ENCODE measurements around the gene GPC3. TPM values are rescaled to one million over a fixed set of nuclear protein-coding genes. Genes with fewer than 3 reads are reported as not detected.

The GPC3 gene
- total RNA-seq, 4 donors from 2014 or later, result 8.4 to 28.2 (median 20.4) TPM

GRCh38 chrX:133570549-133570948, 414.8 kb downstream of the GPC3 start:
- Histone ChIP-seq H3K4me3 (replicated peaks in 1 of 3) (no peak overlapping the region), H3K4me1 (no peaks in the 10 kb centered on the region), H3K36me3 (no peaks in the 10 kb centered on the region), H3K27me3 (no peaks in the 10 kb centered on the region), H3K9me3 (no peaks in the 10 kb centered on the region), H3K27ac (no peak overlapping the region)
- no peak for DNase-seq
- intact Hi-C loops (cut with DNase I), result no loop called here
- TF ChIP-seq POLR2A (IDR thresholded peaks at IDR 0.05), result no peak
- TF ChIP-seq CTCF (IDR thresholded peaks at IDR 0.05), result no peak
- WGBS, 2 donors, result 82 to 86% methylated on average over 1 of the region's 1 CpG

- Histone ChIP-seq H3K36me3 (no peaks in the 10 kb centered on the region), H3K4me1 (no peaks in the 10 kb centered on the region), H3K9me3 (no peaks in the 10 kb centered on the region), H3K4me3 (replicated peaks in 1 of 3) (no peak overlapping the region), H3K27ac (no peak overlapping the region), H3K27me3 (no peaks in the 10 kb centered on the region)
- no peak for DNase-seq
- TF ChIP-seq CTCF (IDR thresholded peaks at IDR 0.05), result no peak
- no peak for TF ChIP-seq POLR2A (IDR thresholded peaks at IDR 0.05)
- intact Hi-C loops (cut with DNase I), result no loop called here
These were observed 416.2 kb downstream of the GPC3 start for GRCh38 chrX:133569217-133569616.

- TF ChIP-seq POLR2A (IDR thresholded peaks at IDR 0.05), result no peak
- no peak for TF ChIP-seq CTCF (IDR thresholded peaks at IDR 0.05)
- DNase-seq, result no peak
- Histone ChIP-seq H3K9me3 (no peaks in the 10 kb centered on the region), H3K36me3 (no peaks in the 10 kb centered on the region), H3K27ac (no peak overlapping the region), H3K27me3 (no peaks in the 10 kb centered on the region), H3K4me3 (replicated peaks in 1 of 3) (no peak overlapping the region), H3K4me1 (no peaks in the 10 kb centered on the region)
- intact Hi-C loops (cut with DNase I), result no loop called here
- WGBS, 2 donors, result 92 to 100% methylated on average over 1 of the region's 1 CpG
These were observed 417.3 kb downstream of the GPC3 start for GRCh38 chrX:133568109-133568508.

- TF ChIP-seq CTCF (IDR thresholded peaks at IDR 0.05) (no peak), POLR2A (IDR thresholded peaks at IDR 0.05) (no peak)
- H3K4me1 ChIP-seq, result no peaks in the 10 kb centered on the region
- no peaks in the 10 kb centered on the region for H3K36me3 ChIP-seq
- DNase-seq, result no peak
- H3K27me3 ChIP-seq, result no peaks in the 10 kb centered on the region
- H3K9me3 ChIP-seq, result no peaks in the 10 kb centered on the region
- no peak overlapping the region for H3K27ac ChIP-seq
- intact Hi-C loops (cut with DNase I), result no loop called here
- WGBS, 2 donors, result 100% methylated on average over 1 of the region's 1 CpG
- H3K4me3 ChIP-seq (replicated peaks in 1 of 3), result no peak overlapping the region
These were observed 418.5 kb downstream of the GPC3 start for GRCh38 chrX:133566876-133567275.

GRCh38 chrX:133563705-133564104, 421.7 kb downstream of the GPC3 start:
- no peaks in the 10 kb centered on the region for H3K9me3 ChIP-seq
- TF ChIP-seq CTCF (IDR thresholded peaks at IDR 0.05) (no peak), POLR2A (IDR thresholded peaks at IDR 0.05) (no peak)
- no peak overlapping the region for H3K4me3 ChIP-seq (replicated peaks in 1 of 3)
- WGBS, 2 donors, result 86 to 94% methylated on average over 2 of the region's 2 CpGs
- H3K4me1 ChIP-seq, result no peaks in the 10 kb centered on the region
- no peak for DNase-seq
- H3K27me3 ChIP-seq, result no peaks in the 10 kb centered on the region
- no peak overlapping the region for H3K27ac ChIP-seq
- no peaks in the 10 kb centered on the region for H3K36me3 ChIP-seq
- intact Hi-C loops (cut with DNase I), result no loop called here

Data from thyroid gland (tissue), 4 donors.